PC-9 (cell line): ENCODE results near the gene HADH.

ENCODE experiments used
- CTCF ChIP-seq: fragments of 200-600 bp; sonication (generic); conservative IDR thresholded peaks from 2 replicates; pipeline ENCODE4 v1.6.1; 2017; ENCODE audit warnings: mixed run types, antibody characterized with exemption, mild to moderate bottlenecking, moderate library complexity
- EZH2 ChIP-seq: fragments of 200-600 bp; sonication (generic); IDR thresholded peaks from 2 replicates; pipeline ENCODE4 v1.8.0; 2017; ENCODE audit warnings: antibody characterized with exemption, low read depth

GRCh38 chr4:108060164-108060563 lies 70.5 kb downstream of the HADH start:
- TF ChIP-seq CTCF (peak; percentile 46), EZH2 (no peak)
